ENCODE results near the gene DHRS2.

GRCh38 chr14:23661542-23661941, 25.4 kb downstream of the DHRS2 start:
- TF ChIP-seq, protein P1, sequence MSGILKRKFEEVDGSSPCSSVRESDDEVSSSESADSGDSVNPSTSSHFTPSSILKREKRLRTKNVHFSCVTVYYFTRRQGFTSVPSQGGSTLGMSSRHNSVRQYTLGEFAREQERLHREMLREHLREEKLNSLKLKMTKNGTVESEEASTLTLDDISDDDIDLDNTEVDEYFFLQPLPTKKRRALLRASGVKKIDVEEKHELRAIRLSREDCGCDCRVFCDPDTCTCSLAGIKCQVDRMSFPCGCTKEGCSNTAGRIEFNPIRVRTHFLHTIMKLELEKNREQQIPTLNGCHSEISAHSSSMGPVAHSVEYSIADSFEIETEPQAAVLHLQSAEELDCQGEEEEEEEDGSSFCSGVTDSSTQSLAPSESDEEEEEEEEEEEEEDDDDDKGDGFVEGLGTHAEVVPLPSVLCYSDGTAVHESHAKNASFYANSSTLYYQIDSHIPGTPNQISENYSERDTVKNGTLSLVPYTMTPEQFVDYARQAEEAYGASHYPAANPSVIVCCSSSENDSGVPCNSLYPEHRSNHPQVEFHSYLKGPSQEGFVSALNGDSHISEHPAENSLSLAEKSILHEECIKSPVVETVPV (CRISPR knock-in tag; IDR thresholded peaks at IDR 0.05): no peak
- TF ChIP-seq ZFP30 (CRISPR knock-in tag; IDR thresholded peaks at IDR 0.05) (no peak), TCF4 (CRISPR knock-in tag; IDR thresholded peaks at IDR 0.05; ENCODE audit: borderline replicate concordance) (no peak), ARNTL (CRISPR knock-in tag; IDR thresholded peaks at IDR 0.05; ENCODE audit: borderline replicate concordance, low read depth) (no peak), GLIS3 (CRISPR knock-in tag; IDR thresholded peaks at IDR 0.05) (no peak), RARB (CRISPR knock-in tag; IDR thresholded peaks at IDR 0.05) (no peak), ZNF8 (CRISPR knock-in tag; IDR thresholded peaks at IDR 0.05) (no peak), OSR1 (CRISPR knock-in tag; IDR thresholded peaks at IDR 0.05) (no peak), TOX (CRISPR knock-in tag; IDR thresholded peaks at IDR 0.05; ENCODE audit: borderline replicate concordance) (no peak)
- TF ChIP-seq, protein P2, sequence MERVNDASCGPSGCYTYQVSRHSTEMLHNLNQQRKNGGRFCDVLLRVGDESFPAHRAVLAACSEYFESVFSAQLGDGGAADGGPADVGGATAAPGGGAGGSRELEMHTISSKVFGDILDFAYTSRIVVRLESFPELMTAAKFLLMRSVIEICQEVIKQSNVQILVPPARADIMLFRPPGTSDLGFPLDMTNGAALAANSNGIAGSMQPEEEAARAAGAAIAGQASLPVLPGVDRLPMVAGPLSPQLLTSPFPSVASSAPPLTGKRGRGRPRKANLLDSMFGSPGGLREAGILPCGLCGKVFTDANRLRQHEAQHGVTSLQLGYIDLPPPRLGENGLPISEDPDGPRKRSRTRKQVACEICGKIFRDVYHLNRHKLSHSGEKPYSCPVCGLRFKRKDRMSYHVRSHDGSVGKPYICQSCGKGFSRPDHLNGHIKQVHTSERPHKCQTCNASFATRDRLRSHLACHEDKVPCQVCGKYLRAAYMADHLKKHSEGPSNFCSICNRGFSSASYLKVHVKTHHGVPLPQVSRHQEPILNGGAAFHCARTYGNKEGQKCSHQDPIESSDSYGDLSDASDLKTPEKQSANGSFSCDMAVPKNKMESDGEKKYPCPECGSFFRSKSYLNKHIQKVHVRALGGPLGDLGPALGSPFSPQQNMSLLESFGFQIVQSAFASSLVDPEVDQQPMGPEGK (CRISPR knock-in tag; IDR thresholded peaks at IDR 0.05; ENCODE audit: borderline replicate concordance): no peak
- TF ChIP-seq, protein P3, sequence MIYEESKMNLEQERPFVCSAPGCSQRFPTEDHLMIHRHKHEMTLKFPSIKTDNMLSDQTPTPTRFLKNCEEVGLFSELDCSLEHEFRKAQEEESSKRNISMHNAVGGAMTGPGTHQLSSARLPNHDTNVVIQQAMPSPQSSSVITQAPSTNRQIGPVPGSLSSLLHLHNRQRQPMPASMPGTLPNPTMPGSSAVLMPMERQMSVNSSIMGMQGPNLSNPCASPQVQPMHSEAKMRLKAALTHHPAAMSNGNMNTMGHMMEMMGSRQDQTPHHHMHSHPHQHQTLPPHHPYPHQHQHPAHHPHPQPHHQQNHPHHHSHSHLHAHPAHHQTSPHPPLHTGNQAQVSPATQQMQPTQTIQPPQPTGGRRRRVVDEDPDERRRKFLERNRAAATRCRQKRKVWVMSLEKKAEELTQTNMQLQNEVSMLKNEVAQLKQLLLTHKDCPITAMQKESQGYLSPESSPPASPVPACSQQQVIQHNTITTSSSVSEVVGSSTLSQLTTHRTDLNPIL (CRISPR knock-in tag; IDR thresholded peaks at IDR 0.05; ENCODE audit: low read depth): no peak

Data from SK-N-SH treated with all-trans-retinoic acid at 6 μM for 48 hours (cell line).